SJCRH30 (cell line): ENCODE data around the gene LRBA. TPM values are rescaled to one million over a fixed set of nuclear protein-coding genes. Genes with fewer than 3 reads are reported as not detected.

Experiments
- DNase-seq, 2 experiments: peaks; one replicate each; pipeline ENCODE4 v3.0.0-alpha.2; 2015 to 2020
- H3K27ac ChIP-seq: fragments of 250-450 bp; sonication (Bioruptor Pico); 2 replicates; pipeline ENCODE4 v1.5.1; 2020; ENCODE audit warnings: mild to moderate bottlenecking, moderate library complexity
- H3K27me3 ChIP-seq: fragments of 250-450 bp; sonication (Bioruptor Pico); 2 replicates; pipeline ENCODE4 v1.5.1; 2020; ENCODE audit warnings: mild to moderate bottlenecking, moderate library complexity
- H3K36me3 ChIP-seq: fragments of 250-450 bp; sonication (Bioruptor Pico); 2 replicates; pipeline ENCODE4 v1.5.1; 2020; ENCODE audit warnings: mild to moderate bottlenecking, moderate library complexity
- H3K4me1 ChIP-seq: fragments of 250-450 bp; sonication (Bioruptor Pico); 2 replicates; pipeline ENCODE4 v1.5.1; 2020; ENCODE audit warnings: mild to moderate bottlenecking, moderate library complexity
- H3K4me3 ChIP-seq: fragments of 250-450 bp; sonication (Bioruptor Pico); 2 replicates; pipeline ENCODE4 v1.5.1; 2020; ENCODE audit warnings: mild to moderate bottlenecking, moderate library complexity
- H3K9me3 ChIP-seq: fragments of 250-450 bp; sonication (Bioruptor Pico); replicated peaks from 2 replicates; pipeline ENCODE4 v1.5.1; 2020; ENCODE audit warnings: mild to moderate bottlenecking, moderate library complexity
- total RNA-seq: library from RNA; depleted of rRNA; stranded (reverse); fragments of >200 nt; shearing (Covaris generic); gene quantifications from 2 replicates; pipeline ENCODE4 v1.2.3, GENCODE V29; 2014

The LRBA gene
- total RNA-seq, 1 experiment from 2014 or later, result 25.9 TPM

- H3K27ac ChIP-seq, result no peak overlapping the region
- H3K9me3 ChIP-seq, result no peaks in the 10 kb centered on the region
- no peak overlapping the region for H3K4me3 ChIP-seq
- no peaks in the 10 kb centered on the region for H3K27me3 ChIP-seq
- DNase-seq, result no peak
- no peaks in the 10 kb centered on the region for H3K36me3 ChIP-seq
- 0 out of 2 replicates have a peak, but pooled peaks cover 3% of the 10 kb centered on the region for H3K4me1 ChIP-seq
Measured at GRCh38 chr4:150302553-150302952, 712.5 kb downstream of the LRBA start.

GRCh38 chr4:150299816-150300215 lies 715.3 kb downstream of the LRBA start:
- Histone ChIP-seq H3K27ac (no peak overlapping the region), H3K27me3 (no peaks in the 10 kb centered on the region), H3K4me1 (no peaks in the 10 kb centered on the region), H3K36me3 (no peaks in the 10 kb centered on the region), H3K4me3 (no peak overlapping the region), H3K9me3 (no peaks in the 10 kb centered on the region)
- DNase-seq, result no peak

GRCh38 chr4:150297861-150298474 lies 717.1 kb downstream of the LRBA start:
- no peaks in the 10 kb centered on the region for H3K9me3 ChIP-seq
- DNase-seq, result peak; percentile 23 to 56
- no peaks in the 10 kb centered on the region for H3K4me1 ChIP-seq
- no peak overlapping the region for H3K27ac ChIP-seq
- no peak overlapping the region for H3K4me3 ChIP-seq
- H3K36me3 ChIP-seq, result no peaks in the 10 kb centered on the region
- no peaks in the 10 kb centered on the region for H3K27me3 ChIP-seq

GRCh38 chr4:150289881-150290280 lies 725.2 kb downstream of the LRBA start:
- H3K27ac ChIP-seq, result no peak overlapping the region
- no peaks in the 10 kb centered on the region for H3K36me3 ChIP-seq
- no peak for DNase-seq
- H3K9me3 ChIP-seq, result no peaks in the 10 kb centered on the region
- no peaks in the 10 kb centered on the region for H3K27me3 ChIP-seq
- no peaks in the 10 kb centered on the region for H3K4me1 ChIP-seq
- H3K4me3 ChIP-seq, result no peak overlapping the region

GRCh38 chr4:150289198-150289597 lies 725.9 kb downstream of the LRBA start:
- no peaks in the 10 kb centered on the region for H3K9me3 ChIP-seq
- DNase-seq, result no peak
- no peak overlapping the region for H3K27ac ChIP-seq
- no peaks in the 10 kb centered on the region for H3K4me1 ChIP-seq
- no peak overlapping the region for H3K4me3 ChIP-seq
- H3K27me3 ChIP-seq, result no peaks in the 10 kb centered on the region
- H3K36me3 ChIP-seq, result no peaks in the 10 kb centered on the region

- no peak overlapping the region for H3K27ac ChIP-seq
- no peak overlapping the region for H3K4me3 ChIP-seq
- DNase-seq, result no peak
- no peaks in the 10 kb centered on the region for H3K9me3 ChIP-seq
- no peaks in the 10 kb centered on the region for H3K27me3 ChIP-seq
- no peaks in the 10 kb centered on the region for H3K4me1 ChIP-seq
- no peaks in the 10 kb centered on the region for H3K36me3 ChIP-seq
Measured at GRCh38 chr4:150286656-150287055, 728.4 kb downstream of the LRBA start.

GRCh38 chr4:150283689-150284088 lies 731.4 kb downstream of the LRBA start:
- Histone ChIP-seq H3K9me3 (no peaks in the 10 kb centered on the region), H3K27me3 (no peaks in the 10 kb centered on the region), H3K36me3 (no peaks in the 10 kb centered on the region), H3K27ac (no peak overlapping the region), H3K4me3 (no peak overlapping the region), H3K4me1 (peaks cover 5% of the 10 kb centered on the region; the same call in 1 of the 2 replicates)
- no peak for DNase-seq

- Histone ChIP-seq H3K4me1 (peaks cover 5% of the 10 kb centered on the region; the same call in 1 of the 2 replicates), H3K4me3 (no peak overlapping the region), H3K36me3 (no peaks in the 10 kb centered on the region), H3K27me3 (no peaks in the 10 kb centered on the region), H3K27ac (no peak overlapping the region), H3K9me3 (no peaks in the 10 kb centered on the region)
- no peak for DNase-seq
Measured at GRCh38 chr4:150280975-150281374, 734.1 kb downstream of the LRBA start.

- no peaks in the 10 kb centered on the region for H3K36me3 ChIP-seq
- no peak overlapping the region for H3K27ac ChIP-seq
- no peak overlapping the region for H3K4me3 ChIP-seq
- H3K4me1 ChIP-seq, result peaks cover 5% of the 10 kb centered on the region; the same call in 1 of the 2 replicates
- H3K9me3 ChIP-seq, result no peaks in the 10 kb centered on the region
- DNase-seq, result peak in 1 of 2 experiments; percentile 21
- H3K27me3 ChIP-seq, result no peaks in the 10 kb centered on the region
Measured at GRCh38 chr4:150280081-150280895, 734.8 kb downstream of the LRBA start.

- no peaks in the 10 kb centered on the region for H3K27me3 ChIP-seq
- H3K4me3 ChIP-seq, result no peak overlapping the region
- no peak overlapping the region for H3K27ac ChIP-seq
- no peaks in the 10 kb centered on the region for H3K36me3 ChIP-seq
- DNase-seq, result no peak
- no peaks in the 10 kb centered on the region for H3K9me3 ChIP-seq
- peaks cover 5% of the 10 kb centered on the region; the same call in 1 of the 2 replicates for H3K4me1 ChIP-seq
Measured at GRCh38 chr4:150278206-150278605, 736.9 kb downstream of the LRBA start.

GRCh38 chr4:150268444-150268843 lies 746.6 kb downstream of the LRBA start:
- Histone ChIP-seq H3K9me3 (no peaks in the 10 kb centered on the region), H3K36me3 (no peaks in the 10 kb centered on the region), H3K27me3 (no peaks in the 10 kb centered on the region), H3K4me1 (no peaks in the 10 kb centered on the region), H3K4me3 (no peak overlapping the region), H3K27ac (no peak overlapping the region)
- no peak for DNase-seq

GRCh38 chr4:150265806-150266205 lies 749.3 kb downstream of the LRBA start:
- H3K9me3 ChIP-seq, result no peaks in the 10 kb centered on the region
- H3K4me1 ChIP-seq, result no peaks in the 10 kb centered on the region
- no peak overlapping the region for H3K4me3 ChIP-seq
- no peak for DNase-seq
- no peaks in the 10 kb centered on the region for H3K36me3 ChIP-seq
- no peak overlapping the region for H3K27ac ChIP-seq
- H3K27me3 ChIP-seq, result no peaks in the 10 kb centered on the region

GRCh38 chr4:150264595-150265161 lies 750.4 kb downstream of the LRBA start:
- Histone ChIP-seq H3K27ac (no peak overlapping the region), H3K4me3 (no peak overlapping the region), H3K36me3 (no peaks in the 10 kb centered on the region), H3K9me3 (no peaks in the 10 kb centered on the region), H3K27me3 (no peaks in the 10 kb centered on the region), H3K4me1 (no peaks in the 10 kb centered on the region)
- no peak for DNase-seq

GRCh38 chr4:150262611-150263010 lies 752.5 kb downstream of the LRBA start:
- no peak overlapping the region for H3K27ac ChIP-seq
- H3K4me3 ChIP-seq, result no peak overlapping the region
- no peak for DNase-seq
- no peaks in the 10 kb centered on the region for H3K36me3 ChIP-seq
- no peaks in the 10 kb centered on the region for H3K9me3 ChIP-seq
- no peaks in the 10 kb centered on the region for H3K4me1 ChIP-seq
- no peaks in the 10 kb centered on the region for H3K27me3 ChIP-seq

- Histone ChIP-seq H3K27me3 (no peaks in the 10 kb centered on the region), H3K27ac (no peak overlapping the region), H3K4me3 (no peak overlapping the region), H3K9me3 (no peaks in the 10 kb centered on the region), H3K36me3 (no peaks in the 10 kb centered on the region), H3K4me1 (no peaks in the 10 kb centered on the region)
- DNase-seq, result no peak
Measured at GRCh38 chr4:150261571-150261970, 753.5 kb downstream of the LRBA start.
